ENCODE data around the gene MEX3B. TPM values are rescaled to one million over a fixed set of nuclear protein-coding genes. Genes with fewer than 3 reads are reported as not detected.

Gene MEX3B
- polyA plus RNA-seq, 1 of the 3 experiments (the other 2 are of a cell fraction): 9.3 TPM

- TF ChIP-seq NRF1 (IDR thresholded peaks at IDR 0.05; ENCODE audit: low read depth, low read length) (no peak), USF1 (IDR thresholded peaks at IDR 0.05; ENCODE audit: borderline replicate concordance, low read depth) (no peak), SIN3A (IDR thresholded peaks at IDR 0.05; ENCODE audit: borderline replicate concordance, low read depth, low read length) (no peak), USF2 (IDR thresholded peaks at IDR 0.05; ENCODE audit: borderline replicate concordance, low read depth, low read length) (no peak), RXRA (IDR thresholded peaks at IDR 0.05; ENCODE audit: borderline replicate concordance, low read depth) (no peak), GATA2 (CRISPR knock-in tag; IDR thresholded peaks at IDR 0.05) (no peak), TAF1 (IDR thresholded peaks at IDR 0.05; ENCODE audit: borderline replicate concordance, low read depth, low read length) (peak; percentile 20), IRF3 (IDR thresholded peaks at IDR 0.05; ENCODE audit: low read depth, low read length) (no peak), TCF12 (IDR thresholded peaks at IDR 0.05) (0 out of 2 replicates have a peak, but pooled peaks have one; percentile 0), POLR2AphosphoS5 (IDR thresholded peaks at IDR 0.05; ENCODE audit: low read depth, low read length) (peak; percentile 29; the same call in 1 of the 2 replicates), EP300 (IDR thresholded peaks at IDR 0.05; ENCODE audit: borderline replicate concordance in 1 of 2, low read depth in 1 of 2, low read length in 1 of 2) (no peak)
These were observed 1.2 kb downstream of the MEX3B start (continued) for GRCh38 chr15:82044373-82045178.

GRCh38 chr15:82043796-82044372 lies 1.9 kb downstream of the MEX3B start:
- H3K9me2 ChIP-seq: no peaks in the 10 kb centered on the region
- peaks cover 22 to 25% of the 10 kb centered on the region in 2 experiments for H3K36me3 ChIP-seq (replicated peaks in 1 of 2; ENCODE audit: control insufficient read depth in 1 of 2, insufficient read depth in 2 of 2, low read length in 1 of 2)
- H3K4me2 ChIP-seq: peak overlapping the region; percentile 92
- no peaks in the 10 kb centered on the region for H3K9me3 ChIP-seq
- ChIA-PET CTCF (interaction anchor here (0.7 to 3.0 kb wide), 18 partner anchors 11 to 633 kb away, joined by 3 to 9 read pairs (median 5); no protein-coding TSS in a partner anchor), POLR2A (interaction anchor here (1.0 to 1.1 kb wide), 2 partner anchors 290 to 291 kb away, joined by 3 read pairs; no protein-coding TSS in a partner anchor)
- peak overlapping the region; percentile 88 to 96 for H3K27ac ChIP-seq (ENCODE audit: low read depth in 2 of 2, low read length in 1 of 2)
- peak overlapping the region; percentile 94; the same call in 1 of the 2 replicates for H3K9ac ChIP-seq
- peaks cover 26% of the 10 kb centered on the region for H3F3A ChIP-seq (replicated peaks; ENCODE audit: insufficient read depth)
- peaks cover 39% of the 10 kb centered on the region for H4K20me1 ChIP-seq (ENCODE audit: insufficient read depth)
- H3K4me3 ChIP-seq (ENCODE audit: low read depth in 2 of 2, low read length in 1 of 2): peak overlapping the region; percentile 94 to 95
- H2AFZ ChIP-seq (ENCODE audit: low read depth): no peak overlapping the region; the same call in 1 of the 2 replicates
- WGBS (ENCODE audit: low lambda C conversion rate): 10% methylated on average over 38 of the region's 51 CpGs
- H3K27me3 ChIP-seq (ENCODE audit: insufficient read depth): no peaks in the 10 kb centered on the region
- TF ChIP-seq MEF2A (IDR thresholded peaks at IDR 0.05; ENCODE audit: borderline replicate concordance, low read depth) (no peak), GABPA (IDR thresholded peaks at IDR 0.05; ENCODE audit: low read depth) (no peak)
- peaks cover 43% of the 10 kb centered on the region for H3K79me2 ChIP-seq (ENCODE audit: insufficient read depth)
- H3K4me1 ChIP-seq (ENCODE audit: control insufficient read depth in 1 of 2, insufficient read depth in 2 of 2, low read depth in 1 of 2, low read length in 1 of 2): peaks cover 6 to 32% of the 10 kb centered on the region in 2 experiments; a peak in 2 of 4 replicates
- DNase-seq: peak; percentile 56
